GM23338 (cell line): ENCODE results near the gene TUBG1. TPM values are rescaled to one million over a fixed set of nuclear protein-coding genes. Genes with fewer than 3 reads are reported as not detected.

Source experiments
- ATAC-seq: fragments of 200-7000 bp; cut with Tn5 transposase; 3 replicates; pipeline ENCODE4 v1.9.1; 2020
- DNase-seq: peaks from one replicate; pipeline ENCODE4 v3.0.0-alpha.2; 2015; ENCODE audit warnings: low spot score
- H2AFZ ChIP-seq: fragments of 200-600 bp; sonication (generic); 2 replicates; pipeline ENCODE4 v1.8.0; 2016; ENCODE audit warnings: antibody characterized with exemption, mild to moderate bottlenecking, moderate library complexity
- H3F3A ChIP-seq: fragments of 200-600 bp; sonication (generic); replicated peaks from 2 replicates; pipeline ENCODE4 v1.8.0; 2017; ENCODE audit warnings: antibody characterized with exemption, mixed run types, low read depth
- H3K27ac ChIP-seq: fragments of 200-600 bp; sonication (generic); 2 replicates; pipeline ENCODE4 v1.6.1; 2016; ENCODE audit warnings: low read depth
- H3K27me3 ChIP-seq: fragments of 200-600 bp; sonication (generic); 2 replicates; pipeline ENCODE4 v1.8.0; 2016; ENCODE audit warnings: mild to moderate bottlenecking, mixed run types, moderate library complexity; ENCODE audit not compliant: insufficient read depth
- H3K36me3 ChIP-seq: fragments of 200-600 bp; sonication (generic); 2 replicates; pipeline ENCODE4 v1.8.0; 2016; ENCODE audit warnings: mild to moderate bottlenecking; ENCODE audit not compliant: insufficient read depth
- H3K4me1 ChIP-seq: fragments of 200-600 bp; sonication (generic); 2 replicates; pipeline ENCODE4 v1.8.0; 2016; ENCODE audit warnings: mild to moderate bottlenecking, moderate library complexity; ENCODE audit not compliant: insufficient read depth
- H3K4me2 ChIP-seq: fragments of 200-600 bp; sonication (generic); 2 replicates; pipeline ENCODE4 v1.7.1; 2017; ENCODE audit warnings: mixed run types
- H3K4me3 ChIP-seq: fragments of 200-600 bp; sonication (generic); 2 replicates; pipeline ENCODE4 v1.6.1; 2016; ENCODE audit warnings: mixed run types
- H3K79me2 ChIP-seq: fragments of 200-600 bp; sonication (generic); replicated peaks from 2 replicates; pipeline ENCODE4 v1.8.0; 2017; ENCODE audit warnings: mild to moderate bottlenecking; ENCODE audit not compliant: insufficient read depth
- H3K9me2 ChIP-seq: fragments of 200-600 bp; sonication (generic); 2 replicates; pipeline ENCODE4 v1.8.0; 2017; ENCODE audit not compliant: insufficient read depth
- H4K20me1 ChIP-seq: fragments of 200-600 bp; sonication (generic); replicated peaks from 2 replicates; pipeline ENCODE4 v1.8.0; 2017; ENCODE audit warnings: mild to moderate bottlenecking; ENCODE audit not compliant: insufficient read depth
- H3K27ac Mint-ChIP-seq: 2 replicates; pipeline ENCODE4 v1.8.0; 2020; ENCODE audit warnings: inconsistent platforms, mild to moderate bottlenecking, moderate library complexity, mixed read lengths
- H3K27me3 Mint-ChIP-seq: 3 replicates; pipeline ENCODE4 v1.8.0; 2022; ENCODE audit warnings: low read depth, mild to moderate bottlenecking, moderate library complexity, mixed read lengths, inconsistent platforms; ENCODE audit not compliant: insufficient read depth, poor library complexity
- H3K36me3 Mint-ChIP-seq: 3 replicates; pipeline ENCODE4 v1.8.0; 2021; ENCODE audit warnings: low read depth, mild to moderate bottlenecking, inconsistent platforms, moderate library complexity, mixed read lengths
- H3K4me1 Mint-ChIP-seq: 3 replicates; pipeline ENCODE4 v1.8.0; 2020; ENCODE audit warnings: mild to moderate bottlenecking, inconsistent platforms, mixed read lengths
- H3K4me3 Mint-ChIP-seq: 3 replicates; pipeline ENCODE4 v1.8.0; 2021; ENCODE audit warnings: moderate library complexity, mild to moderate bottlenecking, inconsistent platforms, mixed read lengths
- H3K9me3 Mint-ChIP-seq: 3 replicates; pipeline ENCODE4 v1.8.0; 2020; ENCODE audit warnings: moderate library complexity, mild to moderate bottlenecking, inconsistent platforms, mixed read lengths
- CREB1 ChIP-seq: fragments of 250-450 bp; sonication (Bioruptor Pico); IDR thresholded peaks from 2 replicates; pipeline ENCODE4 v1.5.0; 2020; ENCODE audit warnings: low read depth, mild to moderate bottlenecking, moderate library complexity
- CTCF ChIP-seq, 2 experiments: fragments of 200-600 bp in 1 of 2; sonication (generic) in 1 of 2; conservative IDR thresholded peaks; 2 replicates each; pipeline versions ENCODE4 v1.5.1 to v1.6.1; 2016 to 2017; ENCODE audit warnings: antibody characterized with exemption in 2 of 2, low read depth in 2 of 2, mild to moderate bottlenecking in 2 of 2, moderate library complexity in 1 of 2
- ETS1 ChIP-seq: IDR thresholded peaks from 2 replicates; pipeline ENCODE4 v1.6.1; 2016; ENCODE audit warnings: antibody characterized with exemption
- EZH2 ChIP-seq: fragments of 200-600 bp; sonication (generic); IDR thresholded peaks from one replicate; pipeline ENCODE4 v1.8.0; 2017; ENCODE audit warnings: antibody characterized with exemption, mild to moderate bottlenecking, low read depth; ENCODE audit not compliant: unreplicated experiment
- JUNB ChIP-seq: IDR thresholded peaks from one replicate; pipeline ENCODE4 v1.6.1; 2016; ENCODE audit warnings: antibody characterized with exemption; ENCODE audit not compliant: unreplicated experiment
- NANOG ChIP-seq: IDR thresholded peaks from 2 replicates; pipeline ENCODE4 v1.6.1; 2016; ENCODE audit warnings: antibody characterized with exemption, borderline replicate concordance
- POLR2AphosphoS5 ChIP-seq: IDR thresholded peaks from 2 replicates; pipeline ENCODE4 v1.6.1; 2016; ENCODE audit warnings: antibody characterized with exemption, low read depth
- REST ChIP-seq: IDR thresholded peaks from one replicate; pipeline ENCODE4 v1.6.1; 2018; ENCODE audit warnings: antibody characterized with exemption; ENCODE audit not compliant: unreplicated experiment
- STAT1 ChIP-seq: IDR thresholded peaks from one replicate; pipeline ENCODE4 v1.6.1; 2016; ENCODE audit warnings: antibody characterized with exemption; ENCODE audit not compliant: unreplicated experiment
- ZNF114 ChIP-seq: fragments of 250-450 bp; sonication (Bioruptor Pico); IDR thresholded peaks from 2 replicates; pipeline ENCODE4 v1.5.0; 2020; ENCODE audit warnings: mild to moderate bottlenecking, moderate library complexity
- ZNF331 ChIP-seq: fragments of 250-450 bp; sonication (Bioruptor Pico); IDR thresholded peaks from 2 replicates; pipeline ENCODE4 v1.5.0; 2020; ENCODE audit warnings: low read depth, mild to moderate bottlenecking, moderate library complexity
- polyA plus RNA-seq: library from polyadenylated mRNA; unstranded; fragments of >200 nt; fragmentation: Nextera tagmentation; extraction: Ambion mirVana; gene quantifications from 2 replicates; pipeline ENCODE4 v1.2.1, GENCODE V29; 2016
- total RNA-seq: library from RNA; depleted of rRNA; stranded (reverse); fragments of >200 nt; shearing (Covaris generic); gene quantifications from 2 replicates; pipeline ENCODE4 v1.2.3, GENCODE V29; 2014

The TUBG1 gene
- total and polyA plus RNA-seq, 2 experiments from 2014 or later, result 101 to 117 TPM

GRCh38 chr17:42584880-42585279 lies 24.6 kb upstream of the TUBG1 start:
- ATAC-seq (no peak), DNase-seq (no peak)
- Histone ChIP-seq H3K4me3 (no peak overlapping the region), H3K27me3 (no peaks in the 10 kb centered on the region), H4K20me1 (0 out of 2 replicates have a peak, but pooled peaks cover 4% of the 10 kb centered on the region), H3K36me3 (peaks cover 29% of the 10 kb centered on the region), H3F3A (peaks cover under 1% of the 10 kb centered on the region; the same call in 1 of the 2 replicates), H3K27ac (no peak overlapping the region), H3K79me2 (no peaks in the 10 kb centered on the region), H3K4me2 (no peak overlapping the region), H2AFZ (no peak overlapping the region), H3K9me2 (no peaks in the 10 kb centered on the region), H3K4me1 (no peaks in the 10 kb centered on the region)
- Mint-ChIP-seq H3K36me3 (peaks cover 62% of the 10 kb centered on the region), H3K9me3 (no peaks in the 10 kb centered on the region), H3K4me1 (no peaks in the 10 kb centered on the region), H3K27me3 (peaks cover 5% of the 10 kb centered on the region), H3K27ac (no peak overlapping the region), H3K4me3 (no peak overlapping the region)
- TF ChIP-seq REST (no peak), CREB1 (no peak), EZH2 (no peak), CTCF (conservative IDR thresholded peaks at IDR 0.05; ENCODE audit: low read depth in 2 of 2) (no peak), POLR2AphosphoS5 (no peak), STAT1 (no peak), NANOG (no peak), ETS1 (no peak), ZNF114 (no peak), ZNF331 (no peak)

GRCh38 chr17:42585353-42585752 lies 24.1 kb upstream of the TUBG1 start:
- Histone ChIP-seq H3K27ac (no peak overlapping the region), H4K20me1 (0 out of 2 replicates have a peak, but pooled peaks cover 4% of the 10 kb centered on the region), H3K9me2 (no peaks in the 10 kb centered on the region), H3F3A (no peaks in the 10 kb centered on the region), H3K27me3 (no peaks in the 10 kb centered on the region), H3K4me2 (no peak overlapping the region), H3K4me3 (no peak overlapping the region), H3K36me3 (peaks cover 29% of the 10 kb centered on the region), H3K79me2 (no peaks in the 10 kb centered on the region), H2AFZ (no peak overlapping the region), H3K4me1 (no peaks in the 10 kb centered on the region)
- DNase-seq, result no peak
- Mint-ChIP-seq H3K4me3 (no peak overlapping the region), H3K4me1 (no peaks in the 10 kb centered on the region), H3K9me3 (no peaks in the 10 kb centered on the region), H3K27me3 (peaks cover 5% of the 10 kb centered on the region), H3K27ac (no peak overlapping the region), H3K36me3 (peaks cover 61% of the 10 kb centered on the region)
- ATAC-seq, result no peak
- TF ChIP-seq ETS1 (no peak), ZNF331 (no peak), JUNB (no peak), CTCF (conservative IDR thresholded peaks at IDR 0.05; ENCODE audit: low read depth in 2 of 2) (no peak), EZH2 (no peak), ZNF114 (no peak), STAT1 (no peak)
